SIG-M5 treated with dmso at 0.1 percent for 504 hours (cell line): ENCODE results near the gene SLC2A13.
A peak's percentile ranks its signal among the peaks of the same experiment; 100 is the strongest.
"Not testable (repeated sequence)": the region's sequence is repeated elsewhere in the genome, so short reads cannot be mapped to it uniquely, and the experiment has no call there.

Source experiments
- DNase-seq: peaks from one replicate; lab custom pipeline; 2025; ENCODE audit not compliant: unreplicated experiment; lab: John Stamatoyannopoulos, UW

The SLC2A13 gene

DNA sequence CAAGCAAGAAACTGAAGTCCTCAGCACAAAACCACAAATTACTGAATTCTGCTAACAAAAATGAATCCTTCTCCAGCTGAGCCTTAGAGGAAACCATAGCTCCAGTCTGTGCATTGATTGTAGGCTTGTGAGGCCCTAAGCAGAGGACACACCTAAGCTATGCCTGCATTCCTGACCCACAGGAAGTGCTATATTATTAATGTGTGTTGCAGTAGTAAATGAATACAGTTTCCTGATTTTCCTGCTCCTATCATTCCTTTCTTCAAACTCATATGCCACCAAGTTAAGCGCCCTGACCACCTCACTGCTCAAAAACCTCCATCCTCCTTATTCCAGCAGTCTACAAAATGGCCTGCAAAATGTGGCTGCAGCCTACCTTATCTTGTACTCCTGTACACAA lies 334.4 kb downstream of the SLC2A13 start:
- no peak for DNase-seq

DNA sequence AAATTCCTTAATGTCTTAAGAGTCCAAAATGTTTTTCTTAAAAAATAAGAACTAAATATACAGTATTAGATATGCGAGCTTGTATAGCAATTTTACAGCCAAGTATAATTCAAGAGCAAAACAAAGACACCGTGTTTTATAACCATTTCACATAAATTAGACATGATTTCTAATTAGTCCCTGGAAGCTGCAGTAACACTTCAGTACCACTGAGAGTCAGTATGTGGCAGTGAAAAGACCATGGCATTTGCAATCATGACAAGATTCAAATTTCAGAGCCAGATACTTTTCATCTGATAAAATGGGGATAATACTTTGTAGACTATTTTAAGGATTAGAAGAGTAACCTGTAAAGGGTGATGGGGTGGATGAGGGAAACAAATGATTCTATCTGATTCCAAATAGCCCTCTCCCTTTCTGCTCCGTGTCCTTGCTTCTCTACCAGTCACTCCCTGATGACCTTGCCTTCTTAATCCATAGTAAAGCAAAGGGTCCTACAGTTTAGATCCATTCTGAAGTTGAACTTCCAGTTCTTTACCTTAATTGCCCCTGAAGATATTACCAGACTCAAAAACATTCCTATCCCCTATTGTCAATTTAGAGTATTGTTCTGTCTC lies 340.8 kb downstream of the SLC2A13 start:
- DNase-seq = peak; percentile 66

DNA sequence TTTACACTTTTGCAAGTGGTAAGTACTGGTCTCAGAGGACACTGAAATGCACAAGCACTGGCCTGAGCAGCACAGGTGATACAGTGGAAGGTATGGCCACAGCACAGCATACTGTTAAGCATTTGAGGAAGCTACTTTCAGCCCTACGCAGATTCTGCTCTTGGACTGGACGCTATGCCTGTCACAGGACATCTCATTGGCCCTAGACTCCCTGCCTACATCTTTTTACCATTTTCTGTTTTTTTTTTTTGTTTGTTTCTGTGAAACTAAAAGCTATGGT lies 342.1 kb downstream of the SLC2A13 start:
- no peak for DNase-seq

DNA sequence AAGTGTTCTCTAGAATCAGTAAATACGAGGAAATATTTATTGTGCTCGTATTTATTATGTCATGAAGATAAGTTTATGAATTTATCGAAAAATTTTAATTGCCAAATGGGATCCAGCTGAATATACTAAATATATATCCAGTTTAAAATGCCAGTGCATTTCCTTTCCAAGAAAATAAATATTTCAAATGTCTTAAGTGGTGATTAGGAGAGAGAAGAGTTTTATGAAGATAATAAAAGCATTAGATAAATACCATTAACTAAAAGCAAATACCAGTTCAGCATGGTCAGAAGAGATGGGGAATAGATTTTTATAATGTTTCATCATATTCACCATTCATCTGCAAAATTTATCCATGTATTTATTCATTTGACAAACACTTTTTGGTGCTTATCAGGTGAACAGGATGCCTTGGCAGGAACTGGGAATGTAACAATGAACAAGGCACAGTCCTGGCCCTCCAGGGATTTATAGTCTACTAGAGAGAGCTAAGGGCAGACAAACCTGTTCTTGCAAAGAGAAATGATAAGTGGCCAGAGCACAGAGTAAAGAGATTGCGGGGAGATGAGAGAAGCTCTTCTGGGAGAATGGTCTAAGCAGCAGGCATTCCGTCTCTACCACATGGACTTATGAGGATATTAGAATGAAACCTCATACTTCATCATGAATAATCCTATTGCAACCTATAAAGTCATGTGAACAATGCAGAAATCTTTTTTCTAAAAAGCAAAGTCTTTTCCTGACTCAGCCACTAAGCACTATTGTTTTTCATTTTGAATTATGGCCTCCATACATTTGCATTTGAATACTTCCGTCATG lies 342.6 kb downstream of the SLC2A13 start:
- DNase-seq = no peak

DNA sequence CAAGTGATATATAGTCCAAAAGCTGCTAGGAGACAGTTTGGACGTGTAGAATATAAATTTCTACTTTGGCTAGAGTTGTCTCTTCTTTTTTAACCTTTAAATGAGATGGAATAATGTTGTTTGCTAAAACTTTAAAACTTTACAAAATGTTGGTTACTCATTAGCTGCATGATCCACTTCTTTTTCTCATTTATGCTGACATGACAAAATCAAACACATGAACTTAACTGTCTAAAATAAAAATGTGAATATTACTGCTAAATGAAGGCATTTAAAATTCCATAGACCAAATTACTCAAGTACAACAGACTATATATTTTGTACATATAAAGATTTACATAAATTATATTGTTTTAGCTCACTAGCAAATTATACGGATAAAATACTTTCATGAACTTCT lies 350.4 kb downstream of the SLC2A13 start:
- no peak for DNase-seq

DNA sequence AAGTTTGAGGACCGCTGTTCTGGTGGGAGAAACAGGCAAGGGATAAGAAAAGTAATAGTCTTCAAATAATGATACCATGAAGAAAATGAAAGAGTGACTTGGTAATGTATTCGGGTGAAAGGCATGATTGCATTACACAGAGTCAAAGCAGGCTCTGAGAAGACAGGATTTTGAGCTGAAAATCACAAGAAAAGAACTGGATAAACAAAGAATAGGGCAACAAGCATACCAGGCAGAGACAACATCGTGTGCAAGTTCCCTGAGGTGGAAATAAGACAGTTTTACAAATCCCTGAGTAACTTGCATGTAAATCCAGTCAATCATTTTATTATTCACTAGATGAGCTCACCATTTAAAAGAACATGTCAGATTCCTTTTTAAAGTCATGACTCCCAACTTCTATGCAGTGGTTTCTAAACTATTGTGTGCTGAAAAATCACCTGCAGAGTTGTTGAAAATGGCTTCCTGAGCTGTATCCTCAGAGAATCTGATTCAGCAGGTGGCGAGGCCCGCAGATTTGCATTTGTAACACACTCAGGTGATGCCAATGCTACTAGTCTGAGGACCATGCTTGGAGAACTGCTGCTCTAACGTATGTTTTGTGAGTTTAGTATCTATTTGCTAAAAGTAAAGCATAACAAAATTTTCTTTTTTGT lies 353.3 kb downstream of the SLC2A13 start:
- DNase-seq = no peak

DNA sequence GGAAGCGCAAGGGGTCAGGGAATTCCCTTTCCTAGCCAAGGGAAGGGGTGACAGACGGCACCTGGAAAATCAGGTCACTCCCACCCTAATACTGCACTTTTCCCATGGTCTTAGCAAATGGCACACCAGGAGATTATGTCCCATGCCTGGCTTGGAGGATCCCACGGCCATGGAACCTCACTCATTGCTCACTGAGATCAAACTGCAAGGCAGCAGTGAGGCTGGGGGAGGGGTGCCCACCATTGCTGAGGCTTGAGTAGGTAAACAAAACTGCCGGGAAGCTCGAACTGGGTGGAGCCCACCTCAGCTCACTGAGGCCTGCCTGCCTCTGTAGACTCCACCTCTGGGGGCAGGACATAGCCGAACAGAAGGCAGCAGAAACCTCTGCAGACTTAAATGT lies 359.7 kb downstream of the SLC2A13 start:
- not testable (repeated sequence) for DNase-seq

DNA sequence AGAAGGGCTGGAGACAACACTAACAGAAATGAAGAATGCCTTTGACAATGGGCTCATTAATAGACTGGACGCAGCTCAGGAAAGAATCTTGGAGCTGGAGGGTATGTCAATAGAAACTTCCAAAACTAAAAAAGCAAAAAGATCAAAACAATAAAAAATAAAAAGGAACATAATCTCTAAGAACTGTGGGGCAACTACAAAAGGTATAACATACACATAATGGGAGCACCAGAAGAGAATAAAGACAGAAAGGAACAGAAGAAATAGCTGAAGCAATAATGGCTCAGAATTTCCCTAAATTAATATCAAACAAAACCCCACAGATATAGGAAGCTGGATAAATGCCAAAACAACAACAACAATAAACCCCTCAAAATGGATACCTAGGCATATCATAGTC lies 362.2 kb downstream of the SLC2A13 start:
- DNase-seq = no peak

DNA sequence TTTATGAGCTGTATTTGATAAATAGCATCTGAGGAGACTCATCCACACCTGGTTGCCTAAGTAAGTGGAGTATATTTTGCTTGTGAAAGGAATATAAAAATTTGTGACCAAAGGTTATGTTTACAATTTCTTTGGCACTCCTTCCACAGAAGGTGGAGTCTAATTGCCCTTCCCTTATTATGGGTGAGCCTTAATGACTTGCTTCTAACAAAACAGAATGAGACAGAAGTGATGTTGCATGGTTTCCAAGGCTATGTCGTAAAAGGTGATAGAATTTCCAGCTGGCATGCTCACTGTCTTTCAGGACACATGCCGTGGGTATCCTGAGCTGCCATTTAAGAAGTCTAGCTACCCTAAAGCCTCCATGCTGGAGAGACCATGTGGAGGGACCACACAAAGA lies 369.5 kb downstream of the SLC2A13 start:
- no peak for DNase-seq

DNA sequence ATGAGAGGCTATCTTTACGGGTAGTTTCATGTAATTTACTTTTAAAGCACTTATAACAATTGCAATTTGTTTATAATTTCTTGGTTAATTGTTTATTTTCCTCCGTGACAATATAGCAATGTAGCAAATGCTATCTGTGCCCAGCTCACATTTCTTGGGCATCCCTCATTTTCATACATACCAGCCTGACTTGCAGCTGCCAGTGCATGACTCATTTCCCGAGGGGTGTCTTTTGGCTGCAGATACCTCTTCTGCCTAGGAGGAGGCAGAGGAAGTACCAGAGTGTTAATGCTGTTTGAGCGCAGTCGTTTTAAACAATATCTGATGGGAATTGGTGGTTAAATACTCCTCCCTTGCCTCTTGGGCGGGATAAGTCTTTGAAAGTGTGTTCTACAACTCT lies 382.1 kb downstream of the SLC2A13 start:
- DNase-seq = peak; percentile 39

DNA sequence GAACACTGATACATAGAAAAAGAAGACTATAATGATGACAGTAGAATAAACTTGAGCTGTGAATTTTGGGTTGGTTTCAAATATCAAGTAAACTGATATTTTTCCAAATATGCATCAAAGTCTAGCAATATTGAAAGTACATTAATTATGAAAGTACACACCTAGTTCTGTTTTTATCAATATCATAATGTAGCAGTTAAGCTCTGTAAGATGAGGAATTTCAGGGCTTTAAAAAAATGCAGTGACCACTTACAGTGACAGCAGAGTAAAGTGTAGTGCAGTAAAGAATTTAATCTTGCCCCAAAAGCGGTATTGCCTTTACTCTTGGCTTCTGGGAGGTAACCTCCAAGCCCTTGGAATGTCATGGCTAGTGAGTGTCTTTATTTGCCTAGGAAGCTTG lies 383.4 kb downstream of the SLC2A13 start:
- no peak for DNase-seq

DNA sequence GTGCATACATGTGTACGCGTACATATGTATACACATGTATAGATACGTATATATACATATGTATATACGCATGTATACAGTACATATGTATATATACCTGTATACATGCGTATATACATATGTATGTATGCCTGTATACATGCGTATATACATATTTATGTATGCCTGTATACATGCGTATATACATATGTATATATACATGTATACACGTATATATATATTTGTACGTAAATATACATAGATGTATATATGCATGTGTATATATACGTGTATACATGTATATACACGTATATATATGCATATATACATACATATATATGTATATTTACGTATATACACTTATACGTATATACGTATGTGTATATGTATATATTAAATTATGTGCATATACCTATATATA lies 392.3 kb downstream of the SLC2A13 start:
- DNase-seq = no peak

DNA sequence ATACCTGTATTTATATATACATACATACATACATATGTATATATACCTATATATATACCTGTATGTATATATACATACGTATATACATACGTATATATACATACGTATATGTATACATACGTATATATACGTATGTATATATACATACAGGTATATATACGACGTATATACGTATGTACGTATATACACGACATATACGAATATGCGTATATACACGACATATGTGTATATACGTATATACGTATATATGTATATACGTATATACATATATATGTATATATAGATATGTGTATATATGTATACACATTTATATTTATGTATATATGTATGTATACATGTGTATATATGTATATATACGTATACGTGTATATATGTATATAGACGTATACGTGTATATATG lies 393.5 kb downstream of the SLC2A13 start:
- DNase-seq = no peak
